Measurements from ENCODE around the gene TMEM167A. TPM values are rescaled to one million over a fixed set of nuclear protein-coding genes. Genes with fewer than 3 reads are reported as not detected.

The TMEM167A gene
- total RNA-seq, 1 experiment from 2014 or later, result 139 TPM

- no peaks in the 10 kb centered on the region for H3K4me1 Mint-ChIP-seq
- H3K4ac ChIP-seq (ENCODE audit: low read depth, low read length), result no peak overlapping the region
Observed at GRCh38 chr5:83115816-83116215, 38.6 kb upstream of the TMEM167A start.

More at GRCh38 chr5:83115816-83116215, 38.6 kb upstream of the TMEM167A start:
- peaks cover 23 to 35% of the 10 kb centered on the region in 2 experiments for H3K9me3 Mint-ChIP-seq
- no peak overlapping the region for H3K56ac ChIP-seq (ENCODE audit: insufficient read length, low read depth, low read length)
- H2BK15ac ChIP-seq (ENCODE audit: low read depth, low read length), result no peak overlapping the region
- no peaks in the 10 kb centered on the region for H3K23me2 ChIP-seq (ENCODE audit: insufficient read length, low read depth, low read length, poor library complexity, severe bottlenecking)
- H2AK5ac ChIP-seq (ENCODE audit: insufficient read length, low read length), result no peak overlapping the region
- no peak overlapping the region for H2BK20ac ChIP-seq (ENCODE audit: low read depth, low read length, poor library complexity, severe bottlenecking)
- DNase-seq, result no peak
- no peak overlapping the region for H3K4me2 ChIP-seq (ENCODE audit: insufficient read depth, insufficient read length, low read length)
- H3K79me1 ChIP-seq (ENCODE audit: insufficient read depth, low read depth, low read length, poor library complexity, severe bottlenecking), result no peaks in the 10 kb centered on the region
- no peaks in the 10 kb centered on the region for H3K79me2 ChIP-seq (ENCODE audit: insufficient read depth, low read length)
- H3K4me1 ChIP-seq (ENCODE audit: insufficient read depth, low read length), result no peaks in the 10 kb centered on the region
- no peak overlapping the region for H3T11ph ChIP-seq (ENCODE audit: low read length)
- H2AFZ ChIP-seq (ENCODE audit: low read length), result no peak overlapping the region
- no CpG with 5 or more reads among the region's 1 CpG for WGBS (ENCODE audit: extremely low coverage, insufficient read length, low lambda C conversion rate)
- H3K27me3 ChIP-seq (ENCODE audit: insufficient read depth, low read length), result no peaks in the 10 kb centered on the region
- no peaks in the 10 kb centered on the region for H3K27me3 Mint-ChIP-seq (ENCODE audit: low read depth)
- no peaks in the 10 kb centered on the region for H4K20me1 ChIP-seq (ENCODE audit: control insufficient read depth, insufficient read depth, insufficient read length)
- H4K91ac ChIP-seq (ENCODE audit: insufficient read length, low read depth, low read length), result no peak overlapping the region
- no peak overlapping the region for H2BK120ac ChIP-seq (ENCODE audit: low read depth, low read length, poor library complexity, severe bottlenecking)
- no peak overlapping the region for H3K14ac ChIP-seq (ENCODE audit: insufficient read depth, low read length)
- no peak overlapping the region for H3K23ac ChIP-seq (ENCODE audit: insufficient read length, low read depth, low read length)
- no peak overlapping the region for H3K9ac ChIP-seq (ENCODE audit: extremely low read depth, insufficient read length, low read length)
- TF ChIP-seq, protein P1, sequence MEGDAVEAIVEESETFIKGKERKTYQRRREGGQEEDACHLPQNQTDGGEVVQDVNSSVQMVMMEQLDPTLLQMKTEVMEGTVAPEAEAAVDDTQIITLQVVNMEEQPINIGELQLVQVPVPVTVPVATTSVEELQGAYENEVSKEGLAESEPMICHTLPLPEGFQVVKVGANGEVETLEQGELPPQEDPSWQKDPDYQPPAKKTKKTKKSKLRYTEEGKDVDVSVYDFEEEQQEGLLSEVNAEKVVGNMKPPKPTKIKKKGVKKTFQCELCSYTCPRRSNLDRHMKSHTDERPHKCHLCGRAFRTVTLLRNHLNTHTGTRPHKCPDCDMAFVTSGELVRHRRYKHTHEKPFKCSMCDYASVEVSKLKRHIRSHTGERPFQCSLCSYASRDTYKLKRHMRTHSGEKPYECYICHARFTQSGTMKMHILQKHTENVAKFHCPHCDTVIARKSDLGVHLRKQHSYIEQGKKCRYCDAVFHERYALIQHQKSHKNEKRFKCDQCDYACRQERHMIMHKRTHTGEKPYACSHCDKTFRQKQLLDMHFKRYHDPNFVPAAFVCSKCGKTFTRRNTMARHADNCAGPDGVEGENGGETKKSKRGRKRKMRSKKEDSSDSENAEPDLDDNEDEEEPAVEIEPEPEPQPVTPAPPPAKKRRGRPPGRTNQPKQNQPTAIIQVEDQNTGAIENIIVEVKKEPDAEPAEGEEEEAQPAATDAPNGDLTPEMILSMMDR (conservative IDR thresholded peaks at IDR 0.05), result no peak
- H3K36me3 Mint-ChIP-seq (ENCODE audit: insufficient read depth in 1 of 3, low read depth in 3 of 3), result peaks cover 31 to 50% (median 42%) of the 10 kb centered on the region in 3 experiments
- H3K27ac Mint-ChIP-seq, result no peak overlapping the region
- H2BK12ac ChIP-seq (ENCODE audit: insufficient read length, low read depth, low read length), result no peak overlapping the region
- H3K27ac ChIP-seq (ENCODE audit: insufficient read length, low read depth, low read length), result no peak overlapping the region
- no peak overlapping the region for H3K4me3 Mint-ChIP-seq
- H4K8ac ChIP-seq (replicated peaks; ENCODE audit: insufficient read length, low read depth, low read length), result no peak overlapping the region
- H2BK5ac ChIP-seq (ENCODE audit: insufficient read length, low read length), result no peak overlapping the region
- no peak overlapping the region for H4K5ac ChIP-seq (ENCODE audit: insufficient read length, low read depth, low read length)
- H3K18ac ChIP-seq (ENCODE audit: insufficient read length, low read depth, low read length), result no peak overlapping the region
- H3K9me3 ChIP-seq (ENCODE audit: control insufficient read depth, low read depth, low read length), result no peaks in the 10 kb centered on the region
